ENCODE measurements around the gene VWA8.

The VWA8 gene

GRCh38 chr13:41609828-41610227 lies 351.1 kb downstream of the VWA8 start:
- no peak for DNase-seq

DNA sequence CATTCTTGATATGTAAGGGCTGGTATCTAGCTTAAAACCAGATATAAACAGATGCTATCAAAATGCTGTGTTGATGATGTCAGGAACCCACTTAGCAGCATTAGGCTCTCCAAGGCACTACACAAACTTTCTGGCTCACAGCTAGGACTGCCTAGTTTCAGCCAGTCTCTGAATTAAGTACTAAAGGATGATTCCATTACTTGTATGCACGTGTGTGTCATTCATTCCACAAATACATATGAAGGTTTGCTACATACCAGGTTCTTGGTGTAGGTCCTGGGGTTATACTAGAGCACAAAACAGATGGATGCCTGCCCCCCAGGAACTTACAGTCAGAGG lies 352.1 kb downstream of the VWA8 start:
- DNase-seq, result no peak

GRCh38 chr13:41608111-41608838 lies 352.6 kb downstream of the VWA8 start:
- DNase-seq, result no peak

GRCh38 chr13:41606646-41607045 lies 354.3 kb downstream of the VWA8 start:
- no peak for DNase-seq

DNA sequence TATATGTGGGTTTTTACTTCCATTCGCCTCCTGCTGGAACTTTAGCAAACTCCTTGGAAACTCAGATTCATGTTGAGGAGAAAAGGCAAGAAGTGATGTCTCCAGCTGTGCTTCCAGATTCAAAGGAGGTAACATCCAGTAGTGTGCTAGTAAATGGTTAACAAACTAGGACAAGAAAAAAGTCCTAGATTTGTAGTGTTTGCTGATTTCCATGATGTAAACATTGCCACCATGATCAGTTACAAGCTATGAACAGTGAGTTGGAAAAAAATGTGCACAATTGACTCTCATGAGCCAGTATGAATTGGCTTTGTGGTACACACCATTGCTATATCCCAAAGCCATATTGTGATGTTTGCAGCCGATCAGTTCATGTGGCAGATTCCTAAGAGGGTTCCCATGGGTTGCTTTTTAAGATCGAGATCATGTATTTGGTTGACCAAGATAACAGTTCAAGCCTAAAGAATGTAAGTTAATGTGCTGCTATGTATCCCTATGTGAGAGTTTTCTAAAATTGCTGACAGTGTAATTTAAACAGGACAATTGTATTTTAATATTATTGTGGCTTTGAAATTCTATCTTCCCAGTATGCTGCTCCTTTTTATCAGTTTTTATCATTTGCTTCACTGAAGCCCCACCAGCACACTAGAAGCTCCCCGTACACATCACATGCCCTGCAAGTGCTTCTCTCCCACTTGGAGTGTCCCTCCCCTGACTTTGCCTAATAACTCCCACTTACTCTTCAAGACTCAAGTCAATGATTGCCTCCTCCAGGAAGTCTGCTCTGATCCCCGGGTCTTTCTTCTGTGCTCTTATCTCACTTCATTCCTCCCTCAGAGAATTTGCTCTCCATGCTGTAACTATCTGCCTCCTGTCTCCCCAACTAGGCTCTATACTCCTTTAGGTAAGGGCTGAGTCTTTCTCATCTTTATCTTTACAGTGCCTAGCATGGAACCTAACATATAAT lies 355.3 kb downstream of the VWA8 start:
- no peak for DNase-seq

DNA sequence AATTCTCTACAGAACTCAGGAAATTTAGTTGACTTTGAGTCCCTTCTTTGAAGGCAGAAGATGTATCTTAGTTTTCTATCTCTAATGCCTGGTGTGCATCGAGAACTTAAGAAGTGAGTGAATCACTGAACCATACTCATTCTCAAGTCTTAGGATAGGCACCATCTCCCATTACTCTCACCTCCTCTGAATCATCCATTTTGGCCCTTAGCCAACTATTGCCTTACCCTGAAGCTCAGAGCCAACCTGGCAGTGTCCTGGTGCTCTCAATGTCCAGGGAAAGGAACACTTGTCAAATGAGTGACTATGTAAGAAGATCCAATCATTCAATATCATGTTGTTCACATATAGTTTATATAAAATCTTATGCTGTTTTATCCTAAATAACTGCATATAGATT lies 357.0 kb downstream of the VWA8 start:
- DNase-seq, result peak in 1 of 2 experiments; percentile 9

DNA sequence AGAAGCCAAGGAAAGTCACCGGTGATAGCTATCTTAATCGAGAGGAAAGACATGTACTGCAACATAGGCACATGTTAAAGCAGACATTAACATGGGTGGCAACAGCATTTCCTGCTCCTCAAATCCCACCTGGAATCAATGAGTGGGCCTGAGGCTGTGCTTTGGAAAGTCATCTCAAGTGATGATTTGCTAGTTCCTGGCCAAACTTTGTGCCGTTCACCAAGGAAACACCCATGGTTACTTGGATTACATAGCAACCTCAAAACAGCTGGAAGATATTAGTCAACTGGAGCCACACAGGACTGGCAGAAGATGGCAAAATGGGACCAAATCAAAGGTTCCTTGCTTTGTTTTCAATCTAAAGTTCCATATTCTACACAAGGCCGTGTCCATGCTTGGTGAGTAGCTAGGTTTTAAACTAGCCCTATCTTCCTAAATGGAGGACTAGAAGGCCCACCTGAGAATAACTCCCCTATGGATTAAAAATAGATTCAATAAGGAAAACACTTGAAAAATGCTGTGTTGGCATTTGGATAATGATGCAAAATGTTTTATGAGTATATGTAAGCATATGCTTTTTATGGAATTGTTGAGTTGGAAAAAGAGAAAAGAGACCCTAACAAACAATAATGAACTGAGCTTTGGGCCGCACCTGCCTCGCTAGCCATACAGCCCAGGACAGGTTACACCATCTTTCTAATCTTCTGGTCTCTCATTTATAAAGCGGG lies 359.0 kb downstream of the VWA8 start:
- no peak for DNase-seq

DNA sequence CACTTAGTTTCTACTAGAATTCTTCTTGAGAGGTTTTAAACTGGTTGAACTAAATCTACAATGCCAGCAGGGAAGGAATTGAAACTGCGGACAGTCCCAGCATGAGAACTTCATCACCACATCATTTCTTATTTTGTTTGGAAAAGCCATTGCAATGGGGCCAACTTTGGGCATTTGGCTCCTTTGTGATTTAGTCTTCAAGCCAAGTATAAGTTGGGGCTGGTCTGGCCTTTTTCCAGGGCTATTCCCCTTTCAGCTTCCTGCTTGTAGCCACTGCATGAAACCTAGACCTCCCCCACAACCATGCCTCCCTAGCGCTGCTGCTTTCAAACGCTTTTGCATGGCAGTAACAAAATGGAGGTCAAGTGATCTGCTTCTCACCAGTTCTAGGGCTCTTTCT lies 361.3 kb downstream of the VWA8 start:
- DNase-seq, result peak in 1 of 2 experiments; percentile 36

DNA sequence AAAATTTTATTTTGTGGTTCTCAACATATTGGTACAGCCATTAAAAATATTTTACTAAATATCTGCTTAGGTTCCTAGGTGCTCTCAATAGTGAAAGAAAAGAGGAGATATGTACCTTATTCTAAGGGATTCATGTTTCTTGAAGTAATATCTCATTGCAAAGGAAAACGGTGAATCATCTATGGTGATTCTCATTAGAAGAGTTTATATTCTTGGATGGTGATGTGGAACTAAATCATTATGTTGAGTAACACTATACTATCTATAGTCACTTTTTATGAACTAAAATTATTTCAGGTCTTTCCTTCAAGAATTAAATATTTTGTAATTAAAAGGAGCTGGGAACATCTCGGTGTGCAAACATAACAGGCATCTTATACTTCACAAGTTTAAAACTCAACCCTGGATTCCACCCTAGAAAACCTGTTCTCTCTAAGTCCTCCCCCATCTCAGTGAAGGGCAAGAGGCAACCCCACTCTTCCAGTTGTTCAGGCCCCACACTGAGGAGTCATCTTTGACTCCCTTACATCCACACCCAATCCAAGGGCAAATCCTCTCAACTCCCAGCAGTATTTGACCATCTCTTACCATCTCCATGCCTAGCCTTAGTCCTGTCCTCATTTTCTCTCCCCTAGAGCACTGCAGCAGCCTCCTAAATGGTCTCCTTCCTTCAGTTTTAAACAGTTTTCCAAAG lies 363.4 kb downstream of the VWA8 start:
- DNase-seq, result no peak

GRCh38 chr13:41596190-41596589 lies 364.7 kb downstream of the VWA8 start:
- no peak for DNase-seq

- DNase-seq, result no peak
These were observed 365.6 kb downstream of the VWA8 start for GRCh38 chr13:41595298-41595697.

DNA sequence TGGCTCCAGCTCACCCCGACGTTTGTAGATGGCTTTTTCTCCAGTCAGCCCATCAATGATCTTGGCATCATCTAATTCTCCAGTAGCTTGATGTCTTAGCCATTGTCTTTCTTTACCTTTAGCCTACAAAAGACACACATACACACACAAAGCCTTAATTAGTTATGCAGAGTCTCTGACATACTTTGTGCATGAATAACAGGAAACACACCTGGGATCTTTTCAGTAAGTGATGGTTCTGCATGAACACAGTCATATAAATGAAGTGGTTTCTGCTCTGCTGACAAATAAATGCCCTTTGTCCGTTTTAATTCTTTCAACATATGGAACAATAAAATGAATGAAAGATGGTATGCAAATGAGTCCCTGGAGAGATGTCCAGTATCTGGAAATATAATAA lies 370.3 kb downstream of the VWA8 start:
- DNase-seq, result no peak

- no peak for DNase-seq
These were observed 370.8 kb downstream of the VWA8 start for GRCh38 chr13:41590122-41590521.

DNA sequence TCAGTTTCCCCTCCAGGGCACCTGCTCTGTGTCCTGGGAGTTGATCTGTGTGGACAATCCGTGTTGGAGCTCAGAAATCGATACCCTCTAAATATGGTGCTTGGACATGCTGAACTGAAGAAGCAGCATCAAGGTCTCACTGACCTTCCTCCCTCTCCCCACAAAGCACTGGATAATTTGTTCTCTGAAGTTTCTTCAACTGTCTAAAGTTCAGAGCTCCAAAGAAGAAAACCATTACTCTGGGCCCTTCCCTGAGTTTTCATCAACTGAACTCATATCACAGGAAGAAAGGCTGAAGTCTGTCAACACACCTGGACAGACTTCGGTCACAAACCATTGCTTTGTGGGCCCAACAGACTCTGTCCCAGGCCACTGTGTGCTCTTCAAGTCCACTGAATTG lies 371.5 kb downstream of the VWA8 start:
- no peak for DNase-seq

DNA sequence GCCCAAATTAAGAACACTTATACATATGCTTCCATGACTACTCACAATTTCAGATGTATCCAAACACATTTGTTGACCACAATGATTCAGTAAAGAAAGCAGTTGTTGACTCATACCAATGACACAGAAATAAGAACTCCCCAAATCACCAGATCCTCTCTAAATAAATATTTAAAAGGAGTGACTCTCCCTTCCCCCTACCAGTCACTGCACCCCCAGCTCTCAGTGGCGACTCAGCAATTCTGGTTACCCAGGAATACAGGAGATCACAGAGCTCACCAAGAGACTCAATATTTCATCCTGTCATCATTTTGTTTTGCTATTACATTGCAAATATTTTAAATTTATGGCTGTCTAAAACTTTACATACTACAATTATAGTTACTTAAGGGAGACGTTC lies 372.0 kb downstream of the VWA8 start:
- DNase-seq, result no peak

- DNase-seq, result no peak
These were observed 372.5 kb downstream of the VWA8 start for GRCh38 chr13:41588448-41588847.

DNA sequence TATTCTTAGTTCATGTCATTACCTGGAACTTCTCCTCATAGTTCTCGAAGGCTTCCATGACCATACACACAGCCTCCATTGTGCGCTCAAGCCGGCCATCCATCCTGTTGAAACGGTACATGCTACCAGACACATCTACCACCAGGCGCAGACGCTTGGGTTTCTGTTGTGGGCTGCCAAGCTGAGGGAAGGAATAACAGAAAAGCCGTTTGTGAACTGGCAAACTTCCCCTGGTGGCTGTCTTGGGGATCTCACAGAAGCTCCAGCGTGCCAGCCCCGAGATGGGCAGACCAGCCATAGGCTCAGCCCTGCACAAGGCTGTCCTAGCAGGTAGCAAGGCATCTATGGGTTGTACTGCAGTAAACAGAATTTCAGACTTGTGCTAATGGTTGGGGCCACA lies 373.4 kb downstream of the VWA8 start:
- no peak for DNase-seq

- DNase-seq, result no peak
These were observed 374.7 kb downstream of the VWA8 start for GRCh38 chr13:41586216-41586615.

DNA sequence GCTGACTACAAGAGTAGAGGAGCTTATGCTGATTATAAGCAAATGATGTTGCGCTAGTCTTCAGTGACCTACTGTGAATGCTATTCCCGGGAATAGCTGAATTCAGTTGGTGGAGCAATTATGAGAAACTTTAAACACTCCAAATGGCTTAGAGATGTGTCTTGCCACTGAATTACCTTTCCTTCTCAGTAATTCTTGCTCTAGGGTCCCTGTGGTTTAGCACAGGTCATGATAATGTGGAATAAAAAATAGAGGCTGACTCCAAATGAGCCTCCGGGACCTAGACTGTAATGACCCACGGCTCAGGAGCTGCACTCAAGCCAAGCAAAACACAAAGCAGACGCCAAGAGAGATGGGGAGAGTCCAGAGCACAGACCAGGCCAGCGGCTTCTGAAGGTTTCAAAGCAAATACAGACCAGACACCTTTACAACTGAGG lies 378.9 kb downstream of the VWA8 start:
- DNase-seq, result no peak

GRCh38 chr13:41580345-41580744 lies 380.6 kb downstream of the VWA8 start:
- DNase-seq, result no peak

DNA sequence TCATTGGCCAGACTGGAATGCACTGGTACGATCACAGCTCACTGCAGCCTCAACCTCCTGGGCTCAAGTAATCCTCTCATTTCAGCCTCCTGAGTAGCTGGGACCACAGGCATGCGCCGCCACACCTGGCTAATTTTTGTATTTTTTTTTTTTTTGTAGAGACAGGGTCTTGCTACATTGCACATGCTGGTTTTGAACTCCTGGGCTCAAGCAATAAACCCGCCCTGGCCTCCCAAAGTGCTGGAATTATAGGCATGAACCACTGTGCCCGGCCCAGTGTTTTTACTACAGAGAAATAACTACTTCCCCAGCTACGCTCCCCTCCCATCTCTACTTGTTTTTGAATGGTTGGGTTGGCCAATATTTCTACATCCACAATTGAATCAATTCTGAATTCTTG lies 381.0 kb downstream of the VWA8 start:
- DNase-seq, result no peak

GRCh38 chr13:41579168-41579567 lies 381.7 kb downstream of the VWA8 start:
- no peak for DNase-seq

- no peak for DNase-seq
These were observed 382.5 kb downstream of the VWA8 start for GRCh38 chr13:41578371-41578770.
